Activated T-helper 1 cell treated with Interleukin-2 at 50 U/mL for 16 hours (primary cell): Measurements from ENCODE around the gene RNF130.

Source experiments
- DNase-seq: peaks from one replicate; pipeline ENCODE4 v3.0.0-alpha.2; 2020; ENCODE audit warnings: low read depth

The RNF130 gene

DNA sequence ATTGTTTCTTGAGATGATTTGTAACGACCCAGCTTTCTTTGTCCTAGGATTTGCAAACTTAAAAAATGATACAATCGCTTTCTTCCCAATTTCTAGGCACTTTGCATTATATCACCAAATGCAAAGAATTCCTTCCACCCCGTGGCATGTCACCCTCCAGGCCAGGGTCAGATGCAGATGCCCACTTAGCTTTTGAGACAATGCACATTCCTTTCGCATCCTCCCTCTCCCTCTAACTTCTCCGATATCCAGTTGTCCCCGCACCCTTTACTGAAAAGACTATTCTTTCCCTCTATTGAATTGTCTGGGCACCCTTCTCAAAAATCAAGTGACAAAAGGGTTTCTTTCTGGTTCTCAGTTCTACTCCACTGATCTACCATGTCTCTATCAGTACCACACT is 17.3 kb downstream of the RNF130 start:
- no peak for DNase-seq

- DNase-seq, result no peak
Observed at GRCh38 chr5:180053061-180053602, 18.4 kb downstream of the RNF130 start.

DNA sequence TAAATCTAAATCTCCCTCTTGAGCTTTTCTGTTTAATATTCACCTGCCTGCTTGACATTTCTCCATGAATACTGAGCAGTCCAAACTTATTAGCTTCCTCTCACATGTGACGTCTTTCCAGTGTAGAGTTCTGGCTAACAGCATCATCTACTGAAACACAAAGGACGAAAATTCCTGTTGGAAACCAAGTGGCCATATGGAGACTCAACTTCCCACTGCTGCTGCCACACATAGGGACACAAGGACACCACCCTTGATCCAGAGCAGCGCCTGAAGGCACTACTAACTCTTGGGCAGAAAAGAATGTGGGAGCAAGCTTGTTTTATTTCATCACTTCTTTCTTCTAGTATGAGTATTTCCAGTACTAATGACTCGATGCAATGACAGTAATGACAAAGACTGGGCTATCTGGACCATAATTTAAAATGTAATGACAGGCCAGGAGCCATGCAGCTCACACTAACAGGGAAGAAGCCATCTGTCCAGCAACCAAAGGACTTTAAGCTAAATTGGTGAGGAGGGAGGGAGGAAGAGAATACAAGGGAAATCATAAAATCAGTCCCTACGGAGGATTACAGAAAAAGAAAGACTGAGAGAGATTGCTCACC is 19.2 kb downstream of the RNF130 start:
- no peak for DNase-seq

GRCh38 chr5:180050121-180050940 is 21.2 kb downstream of the RNF130 start:
- no peak for DNase-seq

GRCh38 chr5:180049185-180049548 is 22.4 kb downstream of the RNF130 start:
- no peak for DNase-seq

GRCh38 chr5:180047667-180048066 is 23.9 kb downstream of the RNF130 start:
- no peak for DNase-seq

- no peak for DNase-seq
Observed at GRCh38 chr5:180046656-180047055, 24.9 kb downstream of the RNF130 start.

DNA sequence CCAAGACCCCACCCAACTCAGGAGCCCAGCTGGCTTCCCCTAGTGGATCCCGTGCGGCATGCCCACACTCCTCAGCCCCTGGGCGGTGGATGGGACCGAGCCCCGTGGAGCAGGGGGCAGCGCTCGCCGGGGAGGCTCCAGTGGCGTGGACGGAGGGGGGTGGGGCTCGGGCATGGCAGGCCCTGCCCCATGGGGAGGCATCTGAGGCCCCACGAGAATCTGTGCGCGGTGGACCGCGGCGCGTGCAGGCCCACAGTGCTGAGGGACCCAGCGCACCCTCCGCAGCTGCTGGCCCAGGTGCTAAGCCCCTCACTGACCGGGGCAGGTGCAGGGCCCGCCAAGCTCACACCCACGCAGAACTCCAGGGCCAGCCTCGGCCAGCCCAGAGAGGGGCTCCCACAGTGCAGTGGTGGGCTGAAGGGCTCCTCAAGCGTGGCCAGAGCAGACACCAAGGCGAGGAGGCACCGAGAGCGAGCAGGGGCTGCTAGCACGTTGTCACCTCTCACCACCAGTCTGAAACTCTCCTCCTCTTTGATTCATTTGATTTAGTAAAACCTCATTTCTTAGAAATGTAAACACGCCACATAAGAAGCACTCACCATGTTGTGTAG is 25.6 kb downstream of the RNF130 start:
- no peak for DNase-seq

DNA sequence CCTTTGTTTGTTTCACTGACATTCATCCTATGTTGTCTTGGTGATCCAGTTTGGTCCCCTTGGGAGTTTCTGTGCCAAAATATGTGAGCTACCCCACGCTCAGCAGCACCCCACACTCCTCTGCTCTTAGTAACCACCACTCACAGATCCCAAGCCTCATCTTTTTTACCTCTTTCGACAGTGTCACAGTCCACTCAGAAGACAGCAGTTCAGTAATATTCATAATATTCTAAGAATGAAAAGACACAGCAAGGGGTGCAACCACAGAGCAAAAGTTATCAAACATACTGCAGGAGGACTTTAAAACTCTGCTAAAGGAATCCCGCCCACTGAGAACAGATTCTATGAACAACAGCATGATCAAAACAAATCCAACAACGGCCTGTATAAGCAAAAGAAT is 28.2 kb downstream of the RNF130 start:
- DNase-seq, result no peak

GRCh38 chr5:180041301-180042274 is 30.0 kb downstream of the RNF130 start:
- DNase-seq, result no peak

GRCh38 chr5:180040287-180041214 is 31.0 kb downstream of the RNF130 start:
- DNase-seq, result no peak

DNA sequence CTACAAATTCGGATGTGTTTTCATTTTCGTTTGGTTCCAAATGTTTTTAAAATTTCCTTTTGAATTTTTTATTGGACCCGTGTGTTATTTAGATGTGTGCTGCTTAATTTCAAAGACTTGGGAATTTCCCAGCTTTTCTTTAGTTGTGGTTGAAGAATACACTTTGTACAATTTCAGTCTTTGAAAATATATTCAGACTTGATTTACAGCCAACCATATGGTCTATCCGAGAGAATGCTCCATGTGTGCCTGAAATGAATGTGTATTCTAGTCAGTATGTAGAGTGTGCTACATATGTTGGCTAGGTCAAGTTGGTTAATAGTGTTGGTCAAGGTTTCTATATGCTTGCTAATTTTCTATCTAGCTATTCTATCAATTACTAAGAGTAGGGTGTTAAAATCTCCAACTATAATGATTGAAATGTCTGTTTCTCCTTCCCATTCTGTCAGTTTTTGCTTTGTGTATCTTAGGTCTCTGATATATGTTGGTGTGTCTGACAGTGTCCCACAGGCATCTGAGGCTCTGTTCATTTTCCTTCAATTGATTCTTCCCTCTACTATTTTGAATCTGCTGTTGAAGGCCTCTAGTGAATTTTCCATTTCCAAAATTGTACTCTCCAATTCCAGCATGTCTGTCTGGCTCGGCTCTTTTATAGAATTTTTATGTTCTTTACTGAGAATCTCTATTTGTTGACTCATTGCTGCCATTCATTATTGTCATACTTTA is 36.2 kb downstream of the RNF130 start:
- DNase-seq, result no peak

DNA sequence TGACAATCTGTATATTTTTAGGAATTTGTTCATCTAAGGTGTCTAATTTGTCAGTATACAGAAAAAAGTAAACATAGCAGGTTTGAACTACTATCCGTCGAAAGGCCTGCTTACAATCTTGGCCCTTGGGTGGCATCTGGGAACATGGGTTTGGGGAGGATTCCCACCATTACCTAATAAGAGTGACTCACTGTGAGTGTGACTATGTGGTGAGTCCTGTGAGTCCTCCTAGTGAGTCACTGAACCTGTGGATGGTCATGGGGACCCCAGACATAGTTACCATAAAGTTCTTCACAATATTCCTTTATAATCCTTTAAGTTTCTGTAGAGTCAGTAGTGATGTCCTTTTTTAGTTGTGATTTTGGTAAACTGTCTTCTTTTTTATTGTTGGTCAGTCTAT is 37.0 kb downstream of the RNF130 start:
- DNase-seq, result no peak

DNA sequence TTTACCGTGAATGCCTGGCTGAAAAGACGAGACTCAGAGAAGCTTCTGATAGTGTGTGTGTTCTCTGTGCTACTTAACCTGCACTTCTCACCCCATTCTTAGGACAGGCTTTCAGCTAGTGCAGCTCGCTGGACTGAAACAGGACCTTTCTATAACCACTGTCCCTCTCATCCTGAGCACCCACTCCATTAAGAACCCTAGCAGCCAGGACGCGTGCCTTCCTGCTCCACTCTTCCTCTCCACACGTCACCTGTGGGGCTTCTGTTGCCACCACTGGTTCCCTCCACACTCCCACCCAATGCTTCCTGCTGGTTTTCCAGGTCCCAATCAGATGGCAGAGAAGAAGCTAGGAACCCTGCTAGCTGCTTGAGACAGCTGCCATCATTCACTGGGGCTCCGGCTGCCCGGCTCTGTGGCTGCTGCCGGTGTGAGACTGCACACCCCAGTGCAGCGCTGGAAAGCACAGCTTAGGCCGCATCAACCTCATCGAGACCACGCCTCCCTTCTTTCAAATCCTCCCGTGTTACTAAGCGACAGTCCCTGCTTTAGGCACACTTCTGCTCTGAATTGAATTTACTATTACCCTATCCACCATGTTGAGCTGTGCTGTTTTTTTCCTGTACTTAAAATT is 44.0 kb downstream of the RNF130 start:
- no peak for DNase-seq

GRCh38 chr5:180026734-180027458 is 44.7 kb downstream of the RNF130 start:
- DNase-seq, result no peak

GRCh38 chr5:180026320-180026719 is 45.2 kb downstream of the RNF130 start:
- no peak for DNase-seq

DNA sequence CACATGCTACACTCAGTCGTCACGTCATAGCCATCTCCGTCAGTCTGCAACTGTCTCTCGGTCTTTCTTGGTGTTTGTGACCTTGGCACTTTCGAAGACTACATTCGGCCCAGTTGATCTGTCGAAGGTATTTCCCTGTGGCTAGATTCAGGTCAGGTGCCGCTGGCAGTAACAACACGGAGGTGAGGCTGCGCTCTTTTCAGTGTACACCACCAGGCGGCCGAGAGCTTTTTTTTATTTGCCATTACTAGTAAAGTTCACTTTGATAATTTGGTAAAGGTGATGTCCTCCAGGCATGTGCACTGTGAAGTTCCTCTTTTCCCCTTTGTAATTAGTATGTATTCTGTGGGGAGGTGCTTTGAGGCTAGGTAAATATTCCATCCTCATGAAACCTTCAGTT is 49.7 kb downstream of the RNF130 start:
- DNase-seq, result no peak

DNA sequence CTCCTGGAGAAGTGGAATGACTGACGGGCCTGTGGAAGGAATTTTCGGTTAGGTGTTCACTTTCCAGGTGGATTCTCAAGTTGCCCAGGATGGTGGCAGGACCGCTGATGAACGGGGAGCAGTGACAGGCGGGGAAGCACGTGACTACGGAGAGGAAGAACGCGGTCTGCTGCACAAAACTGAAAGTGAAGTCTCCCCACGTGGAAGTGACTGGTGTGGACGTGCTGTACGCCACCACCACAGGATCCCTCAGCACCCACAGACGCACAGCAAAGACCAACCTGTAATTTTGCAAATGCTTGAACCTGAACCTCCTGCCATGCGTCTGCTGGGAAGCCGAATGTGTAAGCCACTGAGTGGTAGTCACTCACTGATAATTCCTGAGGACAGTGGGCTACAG is 51.4 kb downstream of the RNF130 start:
- no peak for DNase-seq
